G401 (cell line): Measurements from ENCODE around the gene CDKAL1. TPM values are rescaled to one million over a fixed set of nuclear protein-coding genes. Genes with fewer than 3 reads are reported as not detected.
"Not testable (repeated sequence)": the region's sequence is repeated elsewhere in the genome, so short reads cannot be mapped to it uniquely, and the experiment has no call there.

Experiments
- DNase-seq: peaks from one replicate; pipeline ENCODE4 v3.0.0-alpha.2; 2015; ENCODE audit warnings: low spot score
- in situ Hi-C: cut with HindIII; loops from 2 replicates; pipeline ENCODE4 v1.10.0; 2016; ENCODE audit warnings: low sequenced_read_pairs, mixed read lengths
- total RNA-seq: library from RNA; depleted of rRNA; stranded (reverse); fragments of >200 nt; shearing (Covaris generic); gene quantifications from 2 replicates; pipeline ENCODE4 v1.2.3, GENCODE V29; 2014

The CDKAL1 gene
- total RNA-seq, 1 experiment from 2014 or later: 25.7 TPM

- in situ Hi-C loops: no loop called here
Observed at GRCh38 chr6:20916086-20916485, 381.8 kb downstream of the CDKAL1 start.

GRCh38 chr6:20918868-20919267, 384.6 kb downstream of the CDKAL1 start:
- in situ Hi-C loops: no loop called here
- no peak for DNase-seq

More at GRCh38 chr6:20916086-20916485, 381.8 kb downstream of the CDKAL1 start:
- DNase-seq: no peak

- in situ Hi-C loops: no loop called here
- no peak for DNase-seq
Observed at GRCh38 chr6:20919677-20920385, 385.6 kb downstream of the CDKAL1 start.

- DNase-seq: no peak
- in situ Hi-C loops: no loop called here
Observed at GRCh38 chr6:20921578-20921977, 387.3 kb downstream of the CDKAL1 start.

- DNase-seq: no peak
- in situ Hi-C loops: no loop called here
Observed at GRCh38 chr6:20922743-20923142, 388.5 kb downstream of the CDKAL1 start.

GRCh38 chr6:20924094-20924493, 389.8 kb downstream of the CDKAL1 start:
- in situ Hi-C loops, DNase-seq: not testable (repeated sequence)

- DNase-seq: no peak
- in situ Hi-C loops: no loop called here
Observed at GRCh38 chr6:20924911-20925543, 390.8 kb downstream of the CDKAL1 start.

- no peak for DNase-seq
Observed at GRCh38 chr6:20927130-20927860, 393.0 kb downstream of the CDKAL1 start.

GRCh38 chr6:20929283-20929682, 395.0 kb downstream of the CDKAL1 start:
- in situ Hi-C loops: no loop called here
- DNase-seq: no peak

More at GRCh38 chr6:20927130-20927860, 393.0 kb downstream of the CDKAL1 start:
- in situ Hi-C loops: no loop called here

- in situ Hi-C loops: no loop called here
- DNase-seq: no peak
Observed at GRCh38 chr6:20931093-20931492, 396.8 kb downstream of the CDKAL1 start.

- DNase-seq: no peak
- in situ Hi-C loops: no loop called here
Observed at GRCh38 chr6:20931772-20932171, 397.5 kb downstream of the CDKAL1 start.

- in situ Hi-C loops: no loop called here
- DNase-seq: no peak
Observed at GRCh38 chr6:20932284-20932683, 398.0 kb downstream of the CDKAL1 start.

- DNase-seq: no peak
- in situ Hi-C loops: no loop called here
Observed at GRCh38 chr6:20933057-20933788, 399.0 kb downstream of the CDKAL1 start.

- DNase-seq: no peak
- in situ Hi-C loops: no loop called here
Observed at GRCh38 chr6:20936949-20937348, 402.7 kb downstream of the CDKAL1 start.

- no peak for DNase-seq
- in situ Hi-C loops: no loop called here
Observed at GRCh38 chr6:20939161-20939775, 405.0 kb downstream of the CDKAL1 start.

GRCh38 chr6:20943040-20943627, 408.9 kb downstream of the CDKAL1 start:
- no peak for DNase-seq
- in situ Hi-C loops: no loop called here

GRCh38 chr6:20943922-20944321, 409.7 kb downstream of the CDKAL1 start:
- no peak for DNase-seq
- in situ Hi-C loops: no loop called here

GRCh38 chr6:20946022-20946421, 411.8 kb downstream of the CDKAL1 start:
- DNase-seq: no peak
- in situ Hi-C loops: no loop called here

GRCh38 chr6:20946890-20947289, 412.6 kb downstream of the CDKAL1 start:
- no peak for DNase-seq

More at GRCh38 chr6:20946890-20947289, 412.6 kb downstream of the CDKAL1 start:
- in situ Hi-C loops: no loop called here
